Measurements from ENCODE around the gene NTRK3.

NTRK3 gene

GRCh38 chr15:88257311-88258092 lies 963 bp upstream of the NTRK3 start:
- DNase-seq = no peak

DNA sequence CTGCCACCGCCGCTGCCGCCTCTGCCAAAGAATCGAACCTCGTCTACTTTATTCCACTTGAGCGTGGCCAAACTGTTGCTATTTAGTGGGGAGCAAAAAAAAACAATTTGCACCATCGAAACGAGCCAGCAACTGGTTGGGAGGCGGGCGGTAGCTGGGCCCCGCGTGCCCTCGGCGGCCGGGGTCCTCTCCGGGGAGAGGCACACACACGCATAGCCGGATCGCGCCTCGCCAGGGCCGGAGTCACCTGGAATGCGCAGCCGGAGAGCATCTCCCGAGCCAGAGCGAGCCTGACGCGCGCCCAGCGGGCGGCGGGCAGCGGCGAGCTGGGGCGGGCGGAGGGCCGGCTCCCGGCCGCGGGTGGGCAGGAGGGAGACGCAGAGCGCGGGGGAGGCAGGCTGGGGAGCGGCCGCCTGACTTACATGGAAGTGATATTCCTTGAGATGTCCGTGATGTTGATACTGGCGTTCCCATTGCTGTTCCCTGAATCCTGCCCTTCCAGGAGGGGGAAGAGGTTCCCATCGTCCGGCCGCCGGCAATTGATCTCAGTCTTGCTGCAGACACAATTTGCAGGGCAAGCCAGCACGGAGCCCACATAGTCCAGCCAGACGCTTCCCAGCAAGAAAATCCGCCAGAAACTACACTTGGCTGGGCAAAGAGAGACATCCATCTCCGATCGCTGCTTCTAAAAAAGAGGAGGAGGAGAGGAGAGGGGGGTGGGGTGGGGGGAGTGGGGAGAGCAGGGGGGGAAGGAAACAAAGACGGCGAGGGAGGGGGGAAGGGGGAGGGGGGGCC lies 858 bp downstream of the NTRK3 start:
- no peak for DNase-seq

- no peak for DNase-seq
Measured at GRCh38 chr15:88255087-88255483, 1.5 kb downstream of the NTRK3 start.

GRCh38 chr15:88252441-88252840 lies 4.1 kb downstream of the NTRK3 start:
- no peak for DNase-seq

GRCh38 chr15:88250826-88251225 lies 5.7 kb downstream of the NTRK3 start:
- no peak for DNase-seq

GRCh38 chr15:88249220-88249619 lies 7.3 kb downstream of the NTRK3 start:
- DNase-seq = no peak

DNA sequence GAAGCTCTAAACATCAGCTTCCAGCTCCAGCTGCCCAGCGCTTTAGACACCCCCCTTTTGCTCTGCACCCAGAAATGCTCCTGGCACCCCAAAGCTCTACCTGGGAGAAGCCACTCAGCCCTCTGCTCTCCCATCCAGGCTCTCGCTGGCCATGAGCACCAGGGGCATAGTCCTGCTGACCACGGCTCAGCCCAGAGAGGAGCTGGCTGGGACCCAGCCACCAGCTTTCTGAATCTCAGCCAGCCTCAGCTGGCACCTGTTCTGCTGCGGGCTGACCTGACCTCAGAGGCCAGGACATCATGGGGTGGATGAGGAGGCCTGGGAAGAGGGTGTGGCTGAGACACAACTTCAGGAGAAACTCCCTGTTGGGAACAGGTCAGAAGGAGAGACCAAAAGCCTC lies 8.6 kb downstream of the NTRK3 start:
- no peak for DNase-seq

DNA sequence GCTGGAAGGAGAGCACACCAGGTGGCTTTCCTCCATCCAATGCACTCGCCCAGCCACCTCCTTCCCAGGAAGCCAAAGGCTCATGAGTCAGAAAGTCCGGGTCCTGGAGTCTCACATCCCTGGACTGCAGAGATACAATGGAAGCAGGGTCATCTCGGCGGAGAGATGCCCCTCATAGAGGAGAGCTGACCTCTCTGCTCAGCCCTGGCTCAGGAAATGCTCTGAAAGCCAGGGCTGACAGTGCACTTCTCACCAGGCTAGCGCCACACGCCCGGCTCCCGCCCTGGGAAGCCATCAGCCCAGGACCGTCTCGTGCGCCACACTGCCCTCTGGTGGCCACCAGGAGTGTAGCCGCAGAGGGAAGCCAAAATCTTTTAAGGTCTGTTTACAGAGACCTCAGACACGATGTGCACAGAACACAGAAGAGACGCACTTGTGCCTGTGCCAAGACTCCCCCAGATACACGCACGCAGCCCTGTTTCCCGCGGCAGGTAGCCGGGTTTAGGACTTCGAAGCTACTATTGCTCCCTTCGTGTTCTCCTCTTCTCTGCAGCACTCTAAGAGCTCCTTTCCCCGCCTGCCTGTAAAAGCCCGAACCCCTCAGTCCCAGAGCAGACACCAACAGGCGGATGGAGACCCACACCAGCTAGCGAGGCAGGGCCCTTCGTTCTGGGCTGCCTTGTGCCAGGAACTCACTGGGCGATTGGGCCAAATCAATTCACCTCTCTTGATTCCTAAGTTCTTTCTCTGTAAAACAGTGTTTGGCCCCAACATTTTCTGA lies 9.7 kb downstream of the NTRK3 start:
- peak; percentile 76 for DNase-seq

GRCh38 chr15:88246081-88246480 lies 10.5 kb downstream of the NTRK3 start:
- no peak for DNase-seq

DNA sequence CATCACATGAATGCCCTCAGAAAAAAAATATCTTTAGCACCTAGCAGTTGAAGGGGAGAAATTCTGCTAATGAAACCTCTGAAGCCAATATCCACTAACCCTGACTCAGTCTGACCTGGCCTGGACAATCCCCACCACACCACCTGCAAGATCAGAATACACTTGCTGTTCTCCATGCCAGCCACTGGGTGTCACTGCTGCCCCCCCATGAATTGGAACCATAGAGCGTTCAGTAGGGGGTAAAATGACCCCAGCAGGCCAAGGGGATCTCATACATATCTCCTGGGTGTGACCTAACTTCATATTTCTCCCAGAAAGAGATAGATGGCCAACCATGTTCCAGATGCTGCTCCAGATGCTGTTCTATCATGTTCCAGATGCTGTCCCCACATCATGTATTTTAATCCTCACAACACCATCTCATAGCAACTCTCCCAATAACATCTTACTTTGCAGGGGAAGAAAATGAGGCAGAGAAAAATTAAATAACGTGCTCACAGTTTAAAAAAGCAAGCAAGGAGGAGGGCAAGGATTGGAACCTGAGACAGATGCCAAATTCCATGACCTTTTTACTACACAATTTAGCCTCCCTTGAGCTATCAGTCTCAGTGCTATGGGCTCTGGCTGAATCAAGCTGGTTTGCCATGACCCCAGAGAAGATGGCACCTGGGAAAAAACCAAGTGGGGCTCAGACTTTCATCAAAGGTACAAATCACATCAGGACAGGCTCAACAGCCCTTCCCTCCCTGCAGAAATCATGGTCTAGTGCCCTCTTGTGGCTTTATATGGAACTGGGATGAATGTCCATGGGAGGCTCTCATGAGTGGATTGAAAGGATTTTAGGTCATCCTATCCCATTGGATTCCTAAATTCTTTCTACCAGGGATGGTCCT lies 12.4 kb downstream of the NTRK3 start:
- peak; percentile 27 for DNase-seq

DNA sequence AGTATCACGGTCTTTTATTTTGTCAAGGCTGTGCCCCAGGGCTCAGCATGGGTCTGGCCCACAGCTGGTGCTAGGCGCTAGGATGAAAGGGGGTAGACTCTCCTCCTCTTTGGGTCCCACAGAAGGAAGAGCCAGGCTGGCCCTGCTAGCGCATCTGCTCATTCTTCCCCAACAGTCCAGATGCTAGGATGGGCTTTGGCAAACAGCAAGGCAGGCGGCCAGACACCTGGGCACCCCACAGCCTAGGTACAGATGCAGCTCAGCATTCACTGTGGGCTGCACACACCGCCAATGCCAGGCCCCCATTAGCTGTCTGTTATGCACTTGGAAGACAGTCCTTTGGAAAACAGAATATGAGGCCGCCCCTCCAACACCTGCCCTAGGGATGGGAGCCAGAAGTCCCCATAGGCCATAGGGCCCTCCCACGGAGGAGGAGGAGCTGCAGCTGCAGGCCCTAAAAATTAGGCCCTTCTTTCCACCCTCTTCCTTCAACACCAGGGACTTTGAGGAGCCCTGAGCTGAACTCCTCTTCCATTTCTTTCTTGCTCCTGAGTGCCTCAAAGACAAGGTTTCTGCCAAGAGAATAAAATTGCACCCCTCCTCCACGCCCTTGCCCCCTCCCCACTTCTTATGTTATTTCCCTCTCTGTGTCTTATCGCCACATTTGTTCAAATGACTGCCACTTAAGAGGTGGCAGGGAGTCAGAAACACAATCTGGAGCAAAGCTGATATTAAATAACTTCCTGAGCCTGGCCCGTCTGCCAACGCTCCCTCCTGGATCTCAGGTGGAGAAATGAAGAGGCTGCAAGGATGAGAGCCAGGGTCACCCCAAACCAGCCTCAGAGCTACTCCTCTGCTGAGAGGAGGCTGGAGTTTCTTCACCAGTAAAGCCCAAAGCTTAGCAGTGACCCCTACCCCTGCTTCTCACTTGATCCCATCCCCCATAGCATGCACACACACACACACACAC lies 13.7 kb downstream of the NTRK3 start:
- no peak for DNase-seq

- no peak for DNase-seq
Measured at GRCh38 chr15:88241461-88241860, 15.1 kb downstream of the NTRK3 start.

- DNase-seq = no peak
Measured at GRCh38 chr15:88241060-88241459, 15.5 kb downstream of the NTRK3 start.

GRCh38 chr15:88239594-88239993 lies 16.9 kb downstream of the NTRK3 start:
- DNase-seq = no peak

DNA sequence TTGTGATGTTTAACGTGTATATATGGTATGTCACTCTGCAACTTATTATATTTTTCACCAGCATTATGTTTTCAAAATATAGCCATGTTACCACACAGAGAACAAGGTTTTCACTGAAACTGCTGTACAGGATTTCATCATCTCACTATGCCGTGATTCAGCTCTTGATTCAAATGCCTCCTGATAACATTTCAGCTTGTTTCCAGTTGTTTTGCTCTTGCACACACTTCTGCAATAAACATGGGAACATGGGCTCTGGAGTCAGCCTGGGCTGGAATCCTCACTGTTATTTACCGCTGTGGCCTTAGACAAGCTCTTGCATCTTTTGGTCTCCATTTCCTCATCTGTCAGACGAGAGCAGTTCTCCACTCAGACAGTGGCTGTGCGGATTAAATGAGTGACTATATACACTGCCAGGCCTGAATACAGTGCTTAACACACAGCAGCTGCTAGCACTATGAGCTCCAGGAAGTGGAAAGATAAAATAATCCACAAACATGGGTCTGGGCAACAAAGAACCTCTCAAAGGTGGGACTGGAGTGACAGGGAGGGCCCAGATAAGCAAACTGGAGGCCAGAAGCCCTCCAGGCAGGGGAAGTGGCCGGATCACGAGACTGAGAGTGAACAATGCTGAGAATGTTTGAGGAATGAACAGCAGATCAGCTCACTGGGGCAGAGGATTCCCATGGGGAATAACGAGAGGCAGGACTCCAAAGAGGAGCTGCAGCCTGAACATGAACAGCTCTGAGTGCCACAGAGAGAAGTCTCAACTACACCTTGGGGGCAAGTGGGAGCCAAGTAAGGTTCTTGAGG lies 17.7 kb downstream of the NTRK3 start:
- no peak for DNase-seq

GRCh38 chr15:88234711-88235110 lies 21.8 kb downstream of the NTRK3 start:
- DNase-seq = no peak

GRCh38 chr15:88233921-88234320 lies 22.6 kb downstream of the NTRK3 start:
- no peak for DNase-seq

GRCh38 chr15:88232771-88233201 lies 23.8 kb downstream of the NTRK3 start:
- DNase-seq = no peak

- no peak for DNase-seq
Measured at GRCh38 chr15:88231909-88232644, 24.5 kb downstream of the NTRK3 start.

GRCh38 chr15:88230823-88231222 lies 25.7 kb downstream of the NTRK3 start:
- no peak for DNase-seq

All from activated CD4-positive, alpha-beta T cell treated with anti-CD3 and anti-CD28 coated beads, Interleukin-2, amount 50 U/mL, for 16 hours (primary cell).